ENCODE results near the gene TRMU. TPM values are rescaled to one million over a fixed set of nuclear protein-coding genes. Genes with fewer than 3 reads are reported as not detected.

The TRMU gene
- total RNA-seq, 1 donor from 2014 or later = 13.5 TPM

- H3K27me3 ChIP-seq = no peaks in the 10 kb centered on the region
- H3K36me3 ChIP-seq = no peaks in the 10 kb centered on the region
- H3K4me1 ChIP-seq = no peaks in the 10 kb centered on the region
- no peak for DNase-seq (ENCODE audit: low spot score in 2 of 2)
- H3K9me3 ChIP-seq = no peaks in the 10 kb centered on the region
- TF ChIP-seq CTCF (IDR thresholded peaks at IDR 0.05) = no peak
- H3K4me3 ChIP-seq = no peak overlapping the region
- no peak overlapping the region for H3K27ac ChIP-seq
- intact Hi-C loops (cut with DNase I) = no loop called here
Measured at GRCh38 chr22:46327691-46328465, 7.6 kb upstream of the TRMU start.

- intact Hi-C loops (cut with DNase I) = no loop called here
- no peak for TF ChIP-seq CTCF (IDR thresholded peaks at IDR 0.05)
- Histone ChIP-seq H3K27ac (no peak overlapping the region), H3K4me1 (no peaks in the 10 kb centered on the region), H3K4me3 (no peak overlapping the region), H3K27me3 (no peaks in the 10 kb centered on the region), H3K9me3 (no peaks in the 10 kb centered on the region), H3K36me3 (no peaks in the 10 kb centered on the region)
- no peak for DNase-seq (ENCODE audit: low spot score in 2 of 2)
Measured at GRCh38 chr22:46328797-46329196, 6.7 kb upstream of the TRMU start.

GRCh38 chr22:46329616-46330015 is 5.9 kb upstream of the TRMU start:
- Histone ChIP-seq H3K27me3 (no peaks in the 10 kb centered on the region), H3K4me3 (no peak overlapping the region), H3K36me3 (no peaks in the 10 kb centered on the region), H3K9me3 (no peaks in the 10 kb centered on the region), H3K4me1 (no peaks in the 10 kb centered on the region), H3K27ac (no peak overlapping the region)
- DNase-seq (ENCODE audit: low spot score in 2 of 2) = no peak
- TF ChIP-seq CTCF (IDR thresholded peaks at IDR 0.05) = no peak
- intact Hi-C loops (cut with DNase I) = loop anchor here (10.0 kb wide), 1 partner anchor 65 kb away; the partner anchor contains the start of genes PKDREJ and TTC38

- H3K4me1 ChIP-seq = no peaks in the 10 kb centered on the region
- TF ChIP-seq CTCF (IDR thresholded peaks at IDR 0.05) = no peak
Measured at GRCh38 chr22:46330426-46330825, 5.1 kb upstream of the TRMU start.

GRCh38 chr22:46331496-46331895 is 4.0 kb upstream of the TRMU start:
- H3K27me3 ChIP-seq = no peaks in the 10 kb centered on the region
- H3K9me3 ChIP-seq = no peaks in the 10 kb centered on the region
- DNase-seq (ENCODE audit: low spot score in 2 of 2) = no peak
- peaks cover 0 to under 1% of the 10 kb centered on the region in 2 donors for H3K4me1 ChIP-seq
- intact Hi-C loops (cut with DNase I) = loop anchor here (10.0 kb wide), 1 partner anchor 67 kb away; the partner anchor contains the start of genes PKDREJ and TTC38
- H3K27ac ChIP-seq = no peak overlapping the region
- TF ChIP-seq CTCF (IDR thresholded peaks at IDR 0.05) = no peak
- H3K4me3 ChIP-seq = no peak overlapping the region
- no peaks in the 10 kb centered on the region for H3K36me3 ChIP-seq

More at GRCh38 chr22:46330426-46330825, 5.1 kb upstream of the TRMU start:
- intact Hi-C loops (cut with DNase I) = loop anchor here (10.0 kb wide), 1 partner anchor 66 kb away; the partner anchor contains the start of genes PKDREJ and TTC38
- Histone ChIP-seq H3K9me3 (no peaks in the 10 kb centered on the region), H3K27me3 (no peaks in the 10 kb centered on the region), H3K27ac (no peak overlapping the region), H3K4me3 (no peak overlapping the region), H3K36me3 (no peaks in the 10 kb centered on the region)
- no peak for DNase-seq (ENCODE audit: low spot score in 2 of 2)
